ENCODE measurements around the gene CCDC197. TPM values are rescaled to one million over a fixed set of nuclear protein-coding genes. Genes with fewer than 3 reads are reported as not detected.

The CCDC197 gene
- polyA plus RNA-seq, 1 donor from 2014 or later, result not detected

DNA sequence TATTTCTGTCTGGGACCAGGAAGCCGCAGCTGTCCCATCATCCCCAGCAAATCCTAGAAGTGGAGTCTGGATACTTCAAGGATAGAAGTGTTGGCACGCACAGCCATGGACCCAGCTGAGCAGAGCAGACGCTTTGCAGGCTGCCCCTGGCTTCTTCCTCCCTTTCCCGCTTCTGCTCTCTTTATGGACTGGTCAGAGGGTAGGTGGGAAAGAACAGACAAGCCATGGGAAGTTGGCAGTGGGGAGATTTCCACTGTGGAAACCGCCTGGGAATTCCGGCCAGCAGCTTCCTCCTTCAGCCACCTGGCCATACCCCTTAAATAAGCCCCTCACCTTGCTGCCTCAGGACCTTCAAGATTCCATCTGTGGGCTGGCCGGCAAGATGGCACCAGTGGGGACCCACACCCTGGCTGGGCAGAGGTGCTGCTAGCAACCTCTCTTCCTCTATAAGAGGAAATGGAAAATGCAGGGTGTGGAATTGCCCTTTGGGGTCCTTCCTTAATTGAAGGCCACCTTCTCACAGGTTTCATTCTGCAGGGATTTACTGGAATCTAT is 49.7 kb downstream of the CCDC197 start:
- TF ChIP-seq EP300 (conservative IDR thresholded peaks at IDR 0.05; ENCODE audit: poor library complexity, severe bottlenecking) (no peak), TAF1 (IDR thresholded peaks at IDR 0.05; ENCODE audit: low read depth) (no peak), RAD21 (conservative IDR thresholded peaks at IDR 0.05) (no peak), SMC3 (conservative IDR thresholded peaks at IDR 0.05; ENCODE audit: poor library complexity) (no peak), POLR2AphosphoS5 (IDR thresholded peaks at IDR 0.05) (no peak), MXI1 (conservative IDR thresholded peaks at IDR 0.05; ENCODE audit: poor library complexity, severe bottlenecking) (no peak), EZH2 (IDR thresholded peaks at IDR 0.05; ENCODE audit: borderline replicate concordance, insufficient read depth, low read length, poor library complexity, severe bottlenecking) (no peak)
- TF ChIP-seq, protein P1, sequence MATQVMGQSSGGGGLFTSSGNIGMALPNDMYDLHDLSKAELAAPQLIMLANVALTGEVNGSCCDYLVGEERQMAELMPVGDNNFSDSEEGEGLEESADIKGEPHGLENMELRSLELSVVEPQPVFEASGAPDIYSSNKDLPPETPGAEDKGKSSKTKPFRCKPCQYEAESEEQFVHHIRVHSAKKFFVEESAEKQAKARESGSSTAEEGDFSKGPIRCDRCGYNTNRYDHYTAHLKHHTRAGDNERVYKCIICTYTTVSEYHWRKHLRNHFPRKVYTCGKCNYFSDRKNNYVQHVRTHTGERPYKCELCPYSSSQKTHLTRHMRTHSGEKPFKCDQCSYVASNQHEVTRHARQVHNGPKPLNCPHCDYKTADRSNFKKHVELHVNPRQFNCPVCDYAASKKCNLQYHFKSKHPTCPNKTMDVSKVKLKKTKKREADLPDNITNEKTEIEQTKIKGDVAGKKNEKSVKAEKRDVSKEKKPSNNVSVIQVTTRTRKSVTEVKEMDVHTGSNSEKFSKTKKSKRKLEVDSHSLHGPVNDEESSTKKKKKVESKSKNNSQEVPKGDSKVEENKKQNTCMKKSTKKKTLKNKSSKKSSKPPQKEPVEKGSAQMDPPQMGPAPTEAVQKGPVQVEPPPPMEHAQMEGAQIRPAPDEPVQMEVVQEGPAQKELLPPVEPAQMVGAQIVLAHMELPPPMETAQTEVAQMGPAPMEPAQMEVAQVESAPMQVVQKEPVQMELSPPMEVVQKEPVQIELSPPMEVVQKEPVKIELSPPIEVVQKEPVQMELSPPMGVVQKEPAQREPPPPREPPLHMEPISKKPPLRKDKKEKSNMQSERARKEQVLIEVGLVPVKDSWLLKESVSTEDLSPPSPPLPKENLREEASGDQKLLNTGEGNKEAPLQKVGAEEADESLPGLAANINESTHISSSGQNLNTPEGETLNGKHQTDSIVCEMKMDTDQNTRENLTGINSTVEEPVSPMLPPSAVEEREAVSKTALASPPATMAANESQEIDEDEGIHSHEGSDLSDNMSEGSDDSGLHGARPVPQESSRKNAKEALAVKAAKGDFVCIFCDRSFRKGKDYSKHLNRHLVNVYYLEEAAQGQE (IDR thresholded peaks at IDR 0.05; ENCODE audit: borderline replicate concordance), result no peak
- TF ChIP-seq, protein P2, sequence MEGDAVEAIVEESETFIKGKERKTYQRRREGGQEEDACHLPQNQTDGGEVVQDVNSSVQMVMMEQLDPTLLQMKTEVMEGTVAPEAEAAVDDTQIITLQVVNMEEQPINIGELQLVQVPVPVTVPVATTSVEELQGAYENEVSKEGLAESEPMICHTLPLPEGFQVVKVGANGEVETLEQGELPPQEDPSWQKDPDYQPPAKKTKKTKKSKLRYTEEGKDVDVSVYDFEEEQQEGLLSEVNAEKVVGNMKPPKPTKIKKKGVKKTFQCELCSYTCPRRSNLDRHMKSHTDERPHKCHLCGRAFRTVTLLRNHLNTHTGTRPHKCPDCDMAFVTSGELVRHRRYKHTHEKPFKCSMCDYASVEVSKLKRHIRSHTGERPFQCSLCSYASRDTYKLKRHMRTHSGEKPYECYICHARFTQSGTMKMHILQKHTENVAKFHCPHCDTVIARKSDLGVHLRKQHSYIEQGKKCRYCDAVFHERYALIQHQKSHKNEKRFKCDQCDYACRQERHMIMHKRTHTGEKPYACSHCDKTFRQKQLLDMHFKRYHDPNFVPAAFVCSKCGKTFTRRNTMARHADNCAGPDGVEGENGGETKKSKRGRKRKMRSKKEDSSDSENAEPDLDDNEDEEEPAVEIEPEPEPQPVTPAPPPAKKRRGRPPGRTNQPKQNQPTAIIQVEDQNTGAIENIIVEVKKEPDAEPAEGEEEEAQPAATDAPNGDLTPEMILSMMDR (IDR thresholded peaks at IDR 0.05; ENCODE audit: poor library complexity, severe bottlenecking), result no peak
- H4K20me1 ChIP-seq (ENCODE audit: insufficient read depth), result no peaks in the 10 kb centered on the region
- H3K79me2 ChIP-seq (replicated peaks; ENCODE audit: insufficient read depth, low read length), result no peaks in the 10 kb centered on the region
- H3K9me2 ChIP-seq (ENCODE audit: insufficient read depth, low read length), result no peaks in the 10 kb centered on the region
- H3K27ac ChIP-seq (ENCODE audit: low read length), result no peak overlapping the region
- no peak overlapping the region for H2AFZ ChIP-seq (ENCODE audit: low read depth, low read length)
- H3F3A ChIP-seq (ENCODE audit: insufficient read depth, low read length, poor library complexity, severe bottlenecking), result no peaks in the 10 kb centered on the region
- no peak overlapping the region for H3K4me3 ChIP-seq (ENCODE audit: low read length)
- H3K36me3 ChIP-seq (ENCODE audit: insufficient read depth, low read length), result peaks cover 9% of the 10 kb centered on the region
- no peak overlapping the region for H3K9ac ChIP-seq (ENCODE audit: low read length)
- no peaks in the 10 kb centered on the region for H3K9me3 ChIP-seq (ENCODE audit: low read length)
- H3K4me2 ChIP-seq (ENCODE audit: low read length), result no peak overlapping the region
- no peaks in the 10 kb centered on the region for H3K27me3 ChIP-seq (ENCODE audit: insufficient read depth, low read depth, low read length)

DNA sequence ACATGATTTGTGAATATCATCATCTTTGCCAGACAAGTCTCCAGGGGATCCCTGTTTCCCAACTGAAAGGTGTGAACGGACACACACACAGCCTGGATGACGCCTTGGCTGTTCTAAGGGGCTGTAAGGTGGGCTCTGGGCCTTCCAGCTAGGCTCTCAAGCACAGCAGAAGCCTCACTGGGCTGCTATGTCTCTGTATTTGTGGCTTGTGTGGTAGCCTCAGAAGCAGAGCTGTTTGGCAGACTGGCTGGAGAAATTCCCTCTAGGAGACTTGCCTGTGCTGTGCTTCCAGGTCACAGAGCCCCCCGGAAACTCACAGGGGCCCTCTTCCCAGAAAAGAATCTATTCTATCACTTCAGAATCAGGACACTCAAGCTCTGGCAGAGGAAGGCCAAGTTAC is 50.5 kb downstream of the CCDC197 start:
- Histone ChIP-seq H3K27me3 (ENCODE audit: insufficient read depth, low read depth, low read length) (no peaks in the 10 kb centered on the region), H3K4me3 (ENCODE audit: low read length) (no peak overlapping the region), H3K9me3 (ENCODE audit: low read length) (no peaks in the 10 kb centered on the region), H2AFZ (ENCODE audit: low read depth, low read length) (no peak overlapping the region), H3K79me2 (replicated peaks; ENCODE audit: insufficient read depth, low read length) (no peaks in the 10 kb centered on the region), H3K4me2 (ENCODE audit: low read length) (no peak overlapping the region), H3K9me2 (ENCODE audit: insufficient read depth, low read length) (no peaks in the 10 kb centered on the region), H4K20me1 (ENCODE audit: insufficient read depth) (no peaks in the 10 kb centered on the region), H3F3A (ENCODE audit: insufficient read depth, low read length, poor library complexity, severe bottlenecking) (no peaks in the 10 kb centered on the region), H3K27ac (ENCODE audit: low read length) (no peak overlapping the region), H3K36me3 (ENCODE audit: insufficient read depth, low read length) (peaks cover 9% of the 10 kb centered on the region), H3K9ac (ENCODE audit: low read length) (no peak overlapping the region)
- TF ChIP-seq POLR2AphosphoS5 (IDR thresholded peaks at IDR 0.05) (no peak), RAD21 (conservative IDR thresholded peaks at IDR 0.05) (no peak), EZH2 (IDR thresholded peaks at IDR 0.05; ENCODE audit: borderline replicate concordance, insufficient read depth, low read length, poor library complexity, severe bottlenecking) (no peak), MXI1 (conservative IDR thresholded peaks at IDR 0.05; ENCODE audit: poor library complexity, severe bottlenecking) (no peak), EP300 (conservative IDR thresholded peaks at IDR 0.05; ENCODE audit: poor library complexity, severe bottlenecking) (no peak), TAF1 (IDR thresholded peaks at IDR 0.05; ENCODE audit: low read depth) (no peak), SMC3 (conservative IDR thresholded peaks at IDR 0.05; ENCODE audit: poor library complexity) (no peak)
- TF ChIP-seq, protein P1 (IDR thresholded peaks at IDR 0.05; ENCODE audit: borderline replicate concordance), result no peak
- TF ChIP-seq, protein P2 (IDR thresholded peaks at IDR 0.05; ENCODE audit: poor library complexity, severe bottlenecking), result no peak

Data from neural cell (in vitro differentiated cells).